PC-9 (cell line): ENCODE data around the gene TIMM17B. TPM values are rescaled to one million over a fixed set of nuclear protein-coding genes. Genes with fewer than 3 reads are reported as not detected.

Experiments used
- BruUV-seq: library from RNA; stranded (reverse); fragments of 400-500 nt; replicated peaks from 2 replicates; lab custom pipeline; 2021; lab: Mats Ljungman, UMichigan
- CTCF ChIA-PET: fragments of 300-600 bp; sonication (Branson Sonifier 250); formaldehyde crosslinking; loops from one replicate; lab custom pipeline; 2022; ENCODE audit warnings: antibody characterized with exemption; lab: Charles Lee
- POLR2A ChIA-PET: fragments of 300-600 bp; sonication (Branson Sonifier 250); formaldehyde crosslinking; loops from one replicate; lab custom pipeline; 2022; ENCODE audit warnings: antibody characterized with exemption; ENCODE audit not compliant: unreplicated experiment; lab: Charles Lee
- DNase-seq, 2 experiments: peaks; one replicate each; pipeline versions ENCODE4 v3.0.0 to v3.0.0-alpha.2; 2015 to 2022; ENCODE audit warnings: mixed read lengths in 1 of 2
- H2AFZ ChIP-seq: fragments of 200-600 bp; sonication (generic); 2 replicates; pipeline ENCODE4 v1.8.1; 2017; ENCODE audit warnings: antibody characterized with exemption
- H3F3A ChIP-seq: fragments of 200-600 bp; sonication (generic); 2 replicates; pipeline ENCODE4 v1.8.1; 2017; ENCODE audit warnings: antibody characterized with exemption, mild to moderate bottlenecking, low read depth; ENCODE audit not compliant: insufficient read depth
- H3K27ac ChIP-seq: fragments of 200-600 bp; sonication (generic); 2 replicates; pipeline ENCODE4 v1.6.1; 2016; ENCODE audit warnings: mixed run types
- H3K27me3 ChIP-seq: fragments of 200-600 bp; sonication (generic); 2 replicates; pipeline ENCODE4 v1.6.1; 2016; ENCODE audit warnings: low read depth, mixed run types; ENCODE audit not compliant: insufficient read depth
- H3K36me3 ChIP-seq: fragments of 200-600 bp; sonication (generic); 2 replicates; pipeline ENCODE4 v1.6.1; 2016; ENCODE audit warnings: low read depth, mixed run types
- H3K4me1 ChIP-seq: fragments of 200-600 bp; sonication (generic); replicated peaks from 2 replicates; pipeline ENCODE4 v1.6.1; 2016; ENCODE audit warnings: mixed run types; ENCODE audit not compliant: insufficient read depth
- H3K4me2 ChIP-seq: fragments of 200-600 bp; sonication (generic); 2 replicates; pipeline ENCODE4 v1.6.1; 2017; ENCODE audit warnings: mixed run types
- H3K4me3 ChIP-seq: fragments of 200-600 bp; sonication (generic); 2 replicates; pipeline ENCODE4 v1.6.1; 2016; ENCODE audit warnings: mixed run types
- H3K79me2 ChIP-seq: fragments of 200-600 bp; sonication (generic); 2 replicates; pipeline ENCODE4 v1.6.1; 2017; ENCODE audit warnings: low read depth, mixed run types
- H3K9me2 ChIP-seq: fragments of 200-600 bp; sonication (generic); 2 replicates; pipeline ENCODE4 v1.8.1; 2017; ENCODE audit warnings: mild to moderate bottlenecking; ENCODE audit not compliant: insufficient read depth
- H3K9me3 ChIP-seq: fragments of 200-600 bp; sonication (generic); 2 replicates; pipeline ENCODE4 v1.8.1; 2016; ENCODE audit warnings: low read depth; ENCODE audit not compliant: insufficient read depth
- H4K20me1 ChIP-seq: fragments of 200-600 bp; sonication (generic); 2 replicates; pipeline ENCODE4 v1.8.1; 2017; ENCODE audit not compliant: insufficient read depth
- EZH2 ChIP-seq: fragments of 200-600 bp; sonication (generic); IDR thresholded peaks from 2 replicates; pipeline ENCODE4 v1.8.0; 2017; ENCODE audit warnings: antibody characterized with exemption, low read depth
- intact Hi-C: fragments of 100-400 bp; cut with micrococcal nuclease; formaldehyde crosslinking; loops from one replicate; pipeline ENCODE4 v1.10.0; 2022; ENCODE audit not compliant: unreplicated experiment
- total RNA-seq: library from RNA; stranded (reverse); gene quantifications from 2 replicates; pipeline ENCODE4 v1.2.3, GENCODE V29; 2021
- TF ChIP-seq, protein P1 (sequence below): fragments of 200-600 bp; sonication (generic); conservative IDR thresholded peaks from 2 replicates; pipeline ENCODE4 v1.6.1; 2017; ENCODE audit warnings: mixed run types, antibody characterized with exemption, mild to moderate bottlenecking, moderate library complexity

TIMM17B gene
- total RNA-seq, 1 experiment from 2014 or later: 44.9 TPM

- POLR2A ChIA-PET: no interaction called here
- CTCF ChIA-PET: interaction anchor here (0.7 kb wide), 1 partner anchor 149 kb away, joined by 3 read pairs; no protein-coding TSS in a partner anchor
Measured at GRCh38 chrX:48852857-48853256, 44.7 kb downstream of the TIMM17B start.

GRCh38 chrX:48848847-48849246 is 48.7 kb downstream of the TIMM17B start:
- DNase-seq: no peak
- Histone ChIP-seq H2AFZ (no peak overlapping the region), H3K4me1 (no peaks in the 10 kb centered on the region), H3K4me2 (no peak overlapping the region), H3K4me3 (no peak overlapping the region), H3K27me3 (no peaks in the 10 kb centered on the region), H3K27ac (no peak overlapping the region), H3K9me2 (no peaks in the 10 kb centered on the region), H3K36me3 (no peaks in the 10 kb centered on the region), H4K20me1 (no peaks in the 10 kb centered on the region), H3K79me2 (no peaks in the 10 kb centered on the region), H3F3A (no peaks in the 10 kb centered on the region), H3K9me3 (no peaks in the 10 kb centered on the region)
- no peak for TF ChIP-seq EZH2
- TF ChIP-seq, protein P1, sequence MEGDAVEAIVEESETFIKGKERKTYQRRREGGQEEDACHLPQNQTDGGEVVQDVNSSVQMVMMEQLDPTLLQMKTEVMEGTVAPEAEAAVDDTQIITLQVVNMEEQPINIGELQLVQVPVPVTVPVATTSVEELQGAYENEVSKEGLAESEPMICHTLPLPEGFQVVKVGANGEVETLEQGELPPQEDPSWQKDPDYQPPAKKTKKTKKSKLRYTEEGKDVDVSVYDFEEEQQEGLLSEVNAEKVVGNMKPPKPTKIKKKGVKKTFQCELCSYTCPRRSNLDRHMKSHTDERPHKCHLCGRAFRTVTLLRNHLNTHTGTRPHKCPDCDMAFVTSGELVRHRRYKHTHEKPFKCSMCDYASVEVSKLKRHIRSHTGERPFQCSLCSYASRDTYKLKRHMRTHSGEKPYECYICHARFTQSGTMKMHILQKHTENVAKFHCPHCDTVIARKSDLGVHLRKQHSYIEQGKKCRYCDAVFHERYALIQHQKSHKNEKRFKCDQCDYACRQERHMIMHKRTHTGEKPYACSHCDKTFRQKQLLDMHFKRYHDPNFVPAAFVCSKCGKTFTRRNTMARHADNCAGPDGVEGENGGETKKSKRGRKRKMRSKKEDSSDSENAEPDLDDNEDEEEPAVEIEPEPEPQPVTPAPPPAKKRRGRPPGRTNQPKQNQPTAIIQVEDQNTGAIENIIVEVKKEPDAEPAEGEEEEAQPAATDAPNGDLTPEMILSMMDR: no peak
- no TSS peak for BruUV-seq
- POLR2A ChIA-PET: no interaction called here
- CTCF ChIA-PET: no interaction called here
- intact Hi-C loops: no loop called here

More at GRCh38 chrX:48852857-48853256, 44.7 kb downstream of the TIMM17B start:
- no peak for TF ChIP-seq EZH2
- TF ChIP-seq, protein P1: no peak
- Histone ChIP-seq H3K9me2 (no peaks in the 10 kb centered on the region), H3F3A (no peaks in the 10 kb centered on the region), H4K20me1 (no peaks in the 10 kb centered on the region), H3K36me3 (no peaks in the 10 kb centered on the region), H3K4me1 (no peaks in the 10 kb centered on the region), H3K79me2 (no peaks in the 10 kb centered on the region), H3K27ac (no peak overlapping the region), H3K9me3 (no peaks in the 10 kb centered on the region), H3K4me3 (no peak overlapping the region), H2AFZ (no peak overlapping the region), H3K4me2 (no peak overlapping the region), H3K27me3 (no peaks in the 10 kb centered on the region)
- intact Hi-C loops: no loop called here
- no peak for DNase-seq
- no TSS peak for BruUV-seq

Other genes with a start within 250 kb of the TIMM17B start
- 0.22 TPM in 1 of 2 replicates, not detected in the other for gene WAS, start 214.0 kb downstream of the TIMM17B start, total RNA-seq
- 10.5 and 11.7 TPM in 2 replicates for gene SUV39H1, start 201.0 kb downstream of the TIMM17B start, total RNA-seq
- not detected in 2 replicates for gene GLOD5, start 136.0 kb downstream of the TIMM17B start, total RNA-seq
- gene GATA1, start 111.2 kb downstream of the TIMM17B start, total RNA-seq: not detected in 2 replicates
- gene HDAC6, start 95.7 kb downstream of the TIMM17B start, total RNA-seq: 44.2 and 48.5 TPM in 2 replicates
- gene ERAS, start 71.3 kb downstream of the TIMM17B start, total RNA-seq: 0.50 TPM in 1 of 2 replicates, not detected in the other
- gene PCSK1N, start 62.2 kb downstream of the TIMM17B start, total RNA-seq: not detected in 2 replicates
- gene PQBP1, start 162 bp upstream of the TIMM17B start, total RNA-seq: 36.4 and 39.4 TPM in 2 replicates
- gene SLC35A2, start 13.9 kb upstream of the TIMM17B start, total RNA-seq: 24.1 and 29.6 TPM in 2 replicates
- gene PIM2, start 21.3 kb upstream of the TIMM17B start, total RNA-seq: 3.6 and 4.4 TPM in 2 replicates
- 34.6 and 37.1 TPM in 2 replicates for gene OTUD5, start 59.8 kb upstream of the TIMM17B start, total RNA-seq
- 1.2 and 2.2 TPM in 2 replicates for gene KCND1, start 74.1 kb upstream of the TIMM17B start, total RNA-seq
- 33.6 and 35.2 TPM in 2 replicates for gene GRIPAP1, start 104.5 kb upstream of the TIMM17B start, total RNA-seq
- 27.2 and 33.7 TPM in 2 replicates for gene TFE3, start 145.6 kb upstream of the TIMM17B start, total RNA-seq
- 20.6 and 23.9 TPM in 2 replicates for gene CCDC120, start 161.2 kb upstream of the TIMM17B start, total RNA-seq
- 12.8 and 17.6 TPM in 2 replicates for gene PRAF2, start 176.2 kb upstream of the TIMM17B start, total RNA-seq
- gene WDR45, start 182.1 kb upstream of the TIMM17B start, total RNA-seq: 36.7 and 43.4 TPM in 2 replicates
- 12.8 and 17.6 TPM in 2 replicates for gene GPKOW, start 226.0 kb upstream of the TIMM17B start, total RNA-seq